Skeletal muscle tissue (tissue), 4 donors: ENCODE results near the gene PSMC1. TPM values are rescaled to one million over a fixed set of nuclear protein-coding genes. Genes with fewer than 3 reads are reported as not detected.
A peak's percentile ranks its signal among the peaks of the same experiment; 100 is the strongest.

Experiments used
- H3K27ac ChIP-seq: one replicate; pipeline ENCODE4 v1.7.0; 2013; ENCODE audit warnings: mild to moderate bottlenecking, low read depth, low read length, inconsistent platforms
- H3K27me3 ChIP-seq, 3 donors: one replicate each; pipeline ENCODE4 v1.7.0; 2013; ENCODE audit warnings: low read length in 3 of 3; ENCODE audit not compliant: control insufficient read depth in 3 of 3, insufficient read depth in 3 of 3
- H3K36me3 ChIP-seq, 3 donors: one replicate each; pipeline ENCODE4 v1.7.0; 2013; ENCODE audit warnings: low read length in 3 of 3; ENCODE audit not compliant: control insufficient read depth in 3 of 3, insufficient read depth in 3 of 3
- H3K4me1 ChIP-seq, 3 donors: one replicate each; pipeline ENCODE4 v1.7.0; 2013; ENCODE audit warnings: low read length in 3 of 3, mild to moderate bottlenecking in 3 of 3; ENCODE audit not compliant: control insufficient read depth in 3 of 3, insufficient read depth in 3 of 3
- H3K4me3 ChIP-seq, 3 donors: one replicate each; pipeline ENCODE4 v1.7.0; 2013; ENCODE audit warnings: low read length in 3 of 3
- H3K9ac ChIP-seq, 3 donors: one replicate each; pipeline ENCODE4 v1.7.0; 2013; ENCODE audit warnings: low read length in 3 of 3, mild to moderate bottlenecking in 3 of 3, moderate library complexity in 2 of 3, low read depth in 1 of 3
- H3K9me3 ChIP-seq, 3 donors: one replicate each; pipeline ENCODE4 v1.7.0; 2013; ENCODE audit warnings: low read length in 3 of 3; ENCODE audit not compliant: control insufficient read depth in 3 of 3
- total RNA-seq: library from RNA; depleted of rRNA; stranded (reverse); fragments of >200 nt; gene quantifications from one replicate; pipeline ENCODE4 v1.2.3, GENCODE V29; 2014
- donor health status: Osteomylitis.

The PSMC1 gene
- total RNA-seq, 1 donor from 2014 or later = 84.5 TPM

DNA sequence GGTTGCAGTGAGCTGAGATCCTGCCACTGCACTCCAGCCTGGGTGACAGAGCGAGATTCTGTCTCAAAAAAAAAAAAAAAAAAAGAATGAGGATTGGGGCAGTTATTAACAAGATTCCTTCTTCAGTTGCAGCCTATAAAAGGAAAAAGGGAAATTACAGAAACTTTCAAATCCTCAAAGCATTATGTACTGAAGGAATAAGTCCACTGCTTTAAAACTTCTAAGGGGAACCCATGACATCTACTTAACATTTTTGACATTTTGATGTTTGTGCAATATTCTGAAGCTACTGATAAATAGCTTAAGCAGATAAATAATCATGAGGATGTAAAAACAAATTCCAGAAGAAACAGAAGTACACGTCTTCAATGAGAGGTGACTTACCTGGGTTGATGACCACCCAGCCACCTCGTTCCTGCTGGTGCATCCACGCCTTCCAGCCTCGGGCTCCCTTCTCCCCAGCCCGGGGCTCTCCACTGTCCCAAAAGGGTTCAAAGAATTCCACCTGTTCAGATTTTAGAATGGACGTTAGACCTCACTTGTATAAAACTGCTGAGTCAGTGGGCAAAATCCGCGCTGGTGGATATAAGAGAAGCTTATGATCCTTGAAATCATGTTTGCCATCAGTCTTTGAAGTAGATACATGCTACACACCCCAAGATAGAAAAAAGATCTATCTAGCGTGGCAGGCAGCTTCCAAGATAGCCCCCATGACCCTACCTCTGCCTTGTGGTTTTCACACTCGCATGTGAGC, 41.7 kb downstream of the PSMC1 start:
- Histone ChIP-seq H3K4me1 (peaks cover 14 to 21% (median 15%) of the 10 kb centered on the region in 3 donors), H3K27ac (no peak overlapping the region), H3K27me3 (no peaks in the 10 kb centered on the region), H3K4me3 (no peak overlapping the region), H3K36me3 (peaks cover 19 to 41% (median 22%) of the 10 kb centered on the region in 3 donors), H3K9me3 (no peaks in the 10 kb centered on the region), H3K9ac (no peak overlapping the region)

DNA sequence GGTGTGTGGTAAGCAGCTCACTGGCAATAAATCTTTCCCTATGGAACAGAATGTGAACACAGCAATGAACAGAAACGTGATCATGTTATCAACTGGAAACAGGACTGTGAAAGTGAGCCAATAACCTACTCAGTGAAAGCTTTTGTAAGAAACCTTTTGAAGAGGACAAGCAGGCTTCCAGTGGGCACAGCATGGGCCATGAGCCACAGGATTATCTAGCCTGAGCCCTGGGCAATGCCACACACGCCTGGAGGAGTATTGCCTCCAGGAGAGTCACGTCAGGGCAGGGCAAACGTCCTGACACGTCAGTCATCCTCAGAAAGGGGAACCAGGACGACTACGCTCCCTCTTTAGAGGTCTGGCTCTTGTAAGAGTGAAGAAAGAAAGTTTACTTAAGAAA, 43.1 kb downstream of the PSMC1 start:
- H3K36me3 ChIP-seq = peaks cover 25 to 44% (median 27%) of the 10 kb centered on the region in 3 donors
- no peak overlapping the region for H3K4me3 ChIP-seq
- no peaks in the 10 kb centered on the region for H3K9me3 ChIP-seq
- peaks cover 14 to 21% (median 15%) of the 10 kb centered on the region in 3 donors for H3K4me1 ChIP-seq
- no peaks in the 10 kb centered on the region for H3K27me3 ChIP-seq
- peak overlapping the region in 2 of 3 donors; percentile 5 to 40 for H3K9ac ChIP-seq
- H3K27ac ChIP-seq = peak overlapping the region; percentile 21

DNA sequence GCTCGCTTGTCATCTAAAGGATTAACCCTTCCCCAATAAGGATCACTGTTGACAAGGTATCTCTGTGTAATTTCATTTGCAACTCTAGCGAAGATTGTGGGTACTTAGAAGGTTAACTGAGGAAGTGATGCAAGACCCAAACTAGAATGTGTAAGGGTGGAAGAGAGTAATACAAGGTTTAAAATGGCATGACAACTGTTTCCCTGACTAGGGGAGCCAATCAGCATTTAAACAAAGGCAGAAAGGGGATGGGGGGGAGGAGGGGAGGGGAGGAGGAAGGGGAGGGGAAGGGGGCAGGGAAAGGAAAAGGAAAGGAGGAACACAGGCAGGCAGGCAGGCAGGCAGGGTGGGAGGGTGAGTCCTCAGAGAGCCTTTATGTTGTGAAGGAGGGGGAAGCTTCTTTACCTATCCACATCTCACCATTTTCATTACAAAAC, 44.3 kb downstream of the PSMC1 start:
- peaks cover 14 to 21% (median 15%) of the 10 kb centered on the region in 3 donors for H3K4me1 ChIP-seq
- H3K9ac ChIP-seq = no peak overlapping the region
- H3K4me3 ChIP-seq = no peak overlapping the region
- H3K27me3 ChIP-seq = no peaks in the 10 kb centered on the region
- H3K27ac ChIP-seq = no peak overlapping the region
- peaks cover 24 to 45% (median 26%) of the 10 kb centered on the region in 3 donors for H3K36me3 ChIP-seq
- H3K9me3 ChIP-seq = no peaks in the 10 kb centered on the region

DNA sequence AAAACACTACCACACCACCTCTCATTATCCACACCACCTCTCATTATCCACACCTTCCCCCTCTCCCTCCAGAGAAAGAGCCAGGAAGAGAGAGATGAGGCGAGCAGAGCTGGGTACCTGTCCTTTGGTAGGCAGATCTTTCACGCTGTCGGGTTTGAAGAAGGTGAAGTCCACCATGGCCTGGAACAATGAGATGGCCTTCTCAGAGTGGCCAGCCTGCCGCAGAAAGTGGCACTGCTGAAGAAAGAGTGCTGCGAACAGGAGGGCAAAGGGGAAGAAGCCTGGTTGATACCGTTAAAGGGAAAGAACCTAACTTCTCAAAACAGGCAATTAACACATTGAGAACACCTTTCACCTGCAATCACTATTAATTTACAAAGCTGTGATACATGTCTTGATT, 44.8 kb downstream of the PSMC1 start:
- H3K9me3 ChIP-seq = no peaks in the 10 kb centered on the region
- peaks cover 24 to 44% (median 28%) of the 10 kb centered on the region in 3 donors for H3K36me3 ChIP-seq
- no peak overlapping the region for H3K9ac ChIP-seq
- H3K27ac ChIP-seq = no peak overlapping the region
- H3K27me3 ChIP-seq = no peaks in the 10 kb centered on the region
- H3K4me3 ChIP-seq = no peak overlapping the region
- H3K4me1 ChIP-seq = peaks cover 14 to 21% (median 15%) of the 10 kb centered on the region in 3 donors

DNA sequence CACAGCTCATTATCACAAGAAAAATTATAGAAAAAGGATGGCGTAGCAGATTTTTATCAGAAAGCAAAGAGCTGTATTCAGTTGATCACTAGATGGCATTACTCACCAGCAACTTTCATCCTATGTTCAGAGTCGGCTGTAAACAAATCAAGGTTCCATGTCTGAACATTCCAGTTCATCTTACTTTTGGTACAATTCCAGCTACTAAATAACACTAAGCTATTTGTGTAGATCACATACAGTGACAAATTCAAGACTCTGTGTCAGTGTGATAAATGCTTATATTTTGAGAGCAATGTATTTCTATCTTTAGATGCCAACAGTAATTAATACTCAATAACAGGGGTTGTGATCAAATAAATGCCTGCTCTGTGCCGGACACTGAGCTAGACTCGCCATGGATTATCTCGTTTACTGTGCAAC, 45.3 kb downstream of the PSMC1 start:
- peaks cover 18 to 38% (median 26%) of the 10 kb centered on the region in 3 donors for H3K36me3 ChIP-seq
- H3K9ac ChIP-seq = no peak overlapping the region
- no peaks in the 10 kb centered on the region for H3K9me3 ChIP-seq
- H3K27ac ChIP-seq = peak overlapping the region; percentile 48
- H3K27me3 ChIP-seq = no peaks in the 10 kb centered on the region
- peaks cover 14 to 21% (median 15%) of the 10 kb centered on the region in 3 donors for H3K4me1 ChIP-seq
- no peak overlapping the region for H3K4me3 ChIP-seq

DNA sequence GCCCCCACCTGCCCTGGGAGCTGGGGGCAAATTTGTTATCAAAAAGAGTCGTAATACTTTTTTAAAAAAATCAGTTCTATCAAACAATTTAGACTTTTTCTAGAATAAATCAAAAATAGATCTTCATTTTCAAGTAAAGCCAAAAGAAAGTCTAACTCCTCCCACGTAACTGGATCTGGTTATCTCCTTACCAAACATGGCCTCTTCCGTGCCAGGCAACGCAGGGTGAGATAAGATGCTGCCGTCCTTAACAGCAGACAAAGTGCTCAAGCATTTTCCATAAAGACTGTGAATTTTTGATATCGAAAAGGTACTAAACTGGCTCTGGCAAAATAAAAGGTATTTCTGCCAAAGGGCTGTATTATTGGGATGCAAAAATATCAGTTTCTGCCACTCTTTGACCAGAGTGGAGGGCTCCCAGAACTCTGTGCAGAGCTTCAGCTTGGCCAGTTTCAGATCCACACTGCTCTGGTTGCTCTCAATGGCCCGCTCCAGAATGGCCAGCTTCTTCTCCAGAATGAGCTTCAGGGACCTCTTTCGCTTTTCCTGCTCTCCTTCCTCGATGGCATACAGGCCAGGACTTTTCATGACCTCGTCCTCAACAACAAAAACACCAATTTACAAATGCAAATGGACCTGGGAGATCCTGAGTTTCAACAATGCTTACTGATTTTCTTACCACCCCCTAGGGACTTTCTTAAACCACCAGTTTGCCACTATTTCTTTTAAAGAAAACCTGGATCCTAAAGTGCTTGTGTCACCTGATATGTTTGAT, 46.4 kb downstream of the PSMC1 start:
- Histone ChIP-seq H3K27me3 (no peaks in the 10 kb centered on the region), H3K4me1 (peaks cover 14 to 22% (median 15%) of the 10 kb centered on the region in 3 donors), H3K4me3 (no peak overlapping the region), H3K27ac (no peak overlapping the region), H3K9me3 (no peaks in the 10 kb centered on the region), H3K9ac (peak overlapping the region in 1 of 3 donors; percentile 17), H3K36me3 (peaks cover 17 to 35% (median 25%) of the 10 kb centered on the region in 3 donors)

DNA sequence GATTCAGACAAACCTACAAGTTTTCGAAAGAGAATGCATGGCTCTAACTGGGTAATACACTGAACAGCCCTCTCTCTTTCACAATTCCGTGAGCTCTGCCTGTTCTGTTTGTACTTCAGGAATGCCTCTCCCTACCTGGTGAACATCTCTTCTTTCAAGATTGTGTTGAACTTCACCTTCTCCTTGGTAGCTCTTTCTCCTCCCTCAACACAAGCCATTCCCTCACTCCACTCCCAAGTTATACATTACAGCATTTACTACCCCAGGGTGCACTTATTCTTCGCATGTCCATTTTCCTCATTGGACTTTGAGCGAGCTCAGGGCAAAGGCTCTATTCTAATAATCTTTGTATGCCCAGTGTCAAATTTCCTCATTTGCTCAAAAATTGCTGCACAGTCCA, 47.1 kb downstream of the PSMC1 start:
- H3K36me3 ChIP-seq = peaks cover 15 to 31% (median 27%) of the 10 kb centered on the region in 3 donors
- no peak overlapping the region for H3K27ac ChIP-seq
- H3K4me3 ChIP-seq = no peak overlapping the region
- no peak overlapping the region for H3K9ac ChIP-seq
- no peaks in the 10 kb centered on the region for H3K27me3 ChIP-seq
- peaks cover 14 to 24% (median 15%) of the 10 kb centered on the region in 3 donors for H3K4me1 ChIP-seq
- H3K9me3 ChIP-seq = no peaks in the 10 kb centered on the region

DNA sequence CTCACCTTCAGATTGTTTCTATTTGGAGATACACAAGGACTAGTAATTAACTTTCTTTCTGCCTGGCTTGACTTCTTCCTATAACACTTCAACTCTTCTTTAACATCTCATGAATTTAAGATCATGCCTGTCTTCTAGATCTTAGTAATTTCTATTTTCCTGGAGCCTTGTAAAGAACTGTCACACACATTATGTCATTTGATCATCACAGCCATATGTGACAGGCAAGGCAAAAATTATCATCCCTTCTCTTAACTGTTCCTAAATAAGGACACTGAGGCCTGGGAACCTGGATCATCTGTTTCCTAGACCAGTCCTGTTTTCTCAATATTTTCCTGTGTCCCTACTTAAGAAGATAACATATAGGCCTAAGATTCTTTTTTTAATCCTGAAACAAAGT, 48.1 kb downstream of the PSMC1 start:
- peaks cover 16 to 36% (median 31%) of the 10 kb centered on the region in 3 donors for H3K36me3 ChIP-seq
- no peaks in the 10 kb centered on the region for H3K27me3 ChIP-seq
- H3K9me3 ChIP-seq = no peaks in the 10 kb centered on the region
- no peak overlapping the region for H3K9ac ChIP-seq
- H3K4me1 ChIP-seq = peaks cover 10 to 17% (median 13%) of the 10 kb centered on the region in 3 donors
- H3K27ac ChIP-seq = no peak overlapping the region
- H3K4me3 ChIP-seq = no peak overlapping the region

DNA sequence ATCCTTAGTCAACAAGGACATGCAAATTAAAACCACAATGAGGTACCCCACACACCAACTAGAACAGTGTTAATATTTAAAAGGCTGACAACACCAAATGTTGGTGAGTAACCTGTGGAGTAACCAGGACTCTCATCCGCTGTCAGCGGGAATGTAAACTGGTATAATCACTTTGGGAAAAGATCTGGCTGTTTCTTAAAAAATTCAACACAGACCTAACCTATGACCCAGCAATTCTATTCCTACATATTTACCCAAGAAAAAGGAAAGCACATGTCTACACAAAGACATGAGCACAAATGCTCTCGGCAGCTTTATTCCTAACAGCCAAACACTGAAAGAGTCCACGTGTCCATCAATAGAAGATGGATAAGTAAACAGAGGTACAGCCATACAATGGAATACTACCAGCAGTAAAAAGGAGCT, 48.8 kb downstream of the PSMC1 start:
- H3K27me3 ChIP-seq = no peaks in the 10 kb centered on the region
- no peaks in the 10 kb centered on the region for H3K9me3 ChIP-seq
- no peak overlapping the region for H3K9ac ChIP-seq
- peaks cover 6 to 11% (median 7%) of the 10 kb centered on the region in 3 donors for H3K4me1 ChIP-seq
- H3K4me3 ChIP-seq = no peak overlapping the region
- H3K36me3 ChIP-seq = peaks cover 17 to 42% (median 35%) of the 10 kb centered on the region in 3 donors
- no peak overlapping the region for H3K27ac ChIP-seq

DNA sequence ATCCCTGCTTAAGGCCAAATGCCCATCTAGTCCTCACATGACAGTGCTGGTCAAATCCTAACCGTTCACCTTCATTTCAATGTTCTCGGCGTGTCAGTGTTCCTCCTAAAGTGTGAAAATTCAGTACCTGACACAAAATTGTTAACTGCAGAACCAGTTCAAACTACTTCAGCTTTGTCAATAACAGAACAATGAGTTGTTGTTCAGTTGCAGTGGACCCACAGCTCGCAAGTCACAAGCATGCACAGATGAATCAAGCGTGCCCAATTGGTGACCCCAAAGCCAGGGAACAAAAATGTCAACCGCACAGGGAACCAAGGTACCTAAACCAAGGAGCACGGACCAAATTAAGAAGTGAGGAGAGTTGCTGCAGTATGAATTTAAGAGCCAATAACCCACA, 52.2 kb downstream of the PSMC1 start:
- Histone ChIP-seq H3K9me3 (no peaks in the 10 kb centered on the region), H3K4me1 (peaks cover 0 to 3% (median 0%) of the 10 kb centered on the region in 3 donors), H3K27ac (no peak overlapping the region), H3K36me3 (peaks cover 19 to 60% (median 44%) of the 10 kb centered on the region in 3 donors), H3K4me3 (no peak overlapping the region), H3K9ac (no peak overlapping the region), H3K27me3 (no peaks in the 10 kb centered on the region)
